ENCODE measurements around the gene UBA6.

Gene UBA6

DNA sequence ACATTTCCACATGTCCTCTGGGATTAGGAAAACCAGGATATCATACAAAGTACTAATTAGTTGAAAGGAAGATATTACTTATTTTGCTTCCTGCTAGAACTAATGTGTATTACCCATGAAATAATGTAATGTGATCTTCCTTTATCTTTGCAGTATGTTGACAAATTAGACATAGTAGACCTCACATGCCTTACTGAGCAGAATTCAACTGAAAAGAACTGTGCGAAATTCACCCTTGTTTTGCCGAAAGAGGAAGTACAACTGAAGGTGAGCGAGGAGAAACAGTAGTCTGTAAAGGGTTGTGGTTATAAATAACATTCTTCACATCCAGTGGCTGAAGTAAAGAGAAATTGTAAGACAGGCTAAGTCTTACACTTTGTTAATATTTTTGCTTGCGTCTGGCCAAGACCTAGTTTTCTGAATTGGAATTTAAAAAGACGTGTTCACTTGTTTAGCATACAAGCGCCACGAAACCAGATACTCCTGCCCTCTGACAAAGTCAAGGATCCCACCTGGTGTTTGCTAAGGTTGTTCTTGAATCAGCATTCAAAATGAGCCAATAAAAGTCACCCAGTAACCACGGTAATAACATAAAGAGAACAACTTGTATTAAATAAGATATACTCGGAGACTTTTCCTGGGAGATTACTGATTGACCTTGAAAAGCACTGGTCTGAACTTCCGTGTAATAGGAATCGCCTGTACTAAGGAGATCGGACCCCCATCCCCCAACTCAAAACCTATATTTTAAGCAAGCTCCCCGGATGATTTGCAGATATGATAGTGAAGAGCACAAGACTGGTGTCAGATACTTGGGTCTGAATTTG, 125.5 kb downstream of the UBA6 start:
- DNase-seq, result peak in 1 of 5 donors; percentile 7

DNA sequence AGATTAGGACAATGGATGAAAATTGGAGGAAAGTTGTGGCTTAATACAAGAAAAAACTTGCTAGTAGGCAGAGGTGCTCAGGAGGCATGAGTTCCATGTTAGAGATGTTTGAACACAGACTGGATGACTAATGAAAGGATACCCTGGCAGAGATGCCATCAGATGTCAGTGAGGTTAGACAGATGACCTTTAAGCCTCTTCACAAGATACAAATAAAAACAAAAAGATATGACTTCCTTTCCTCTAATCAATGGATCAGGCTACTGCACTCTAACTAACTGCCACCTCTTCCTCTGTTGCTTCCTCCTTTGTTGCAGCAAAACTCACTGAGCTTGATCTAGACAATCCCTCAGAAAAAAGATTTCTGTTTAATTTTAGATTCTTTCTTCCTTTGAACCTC, 127.8 kb downstream of the UBA6 start:
- DNase-seq, result no peak

DNA sequence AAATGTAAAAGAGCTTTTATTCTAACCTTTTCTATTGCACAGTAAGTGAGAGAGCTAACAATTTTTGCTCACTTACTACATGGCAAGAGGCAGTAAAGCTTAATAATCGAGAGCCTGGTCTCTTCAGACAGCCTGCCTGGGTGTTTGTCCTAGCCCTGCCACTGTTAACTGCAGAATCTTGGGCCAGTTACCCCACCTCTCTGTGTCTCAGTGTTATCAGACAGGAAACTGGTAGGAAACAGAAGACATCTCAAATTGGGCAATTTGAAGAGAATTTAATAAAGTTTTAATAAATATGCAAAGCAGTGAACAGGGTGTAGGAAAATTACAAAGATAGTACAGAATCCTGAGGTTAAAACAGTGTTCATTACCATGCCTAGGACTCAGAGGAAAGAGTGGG, 129.0 kb downstream of the UBA6 start:
- DNase-seq, result no peak

DNA sequence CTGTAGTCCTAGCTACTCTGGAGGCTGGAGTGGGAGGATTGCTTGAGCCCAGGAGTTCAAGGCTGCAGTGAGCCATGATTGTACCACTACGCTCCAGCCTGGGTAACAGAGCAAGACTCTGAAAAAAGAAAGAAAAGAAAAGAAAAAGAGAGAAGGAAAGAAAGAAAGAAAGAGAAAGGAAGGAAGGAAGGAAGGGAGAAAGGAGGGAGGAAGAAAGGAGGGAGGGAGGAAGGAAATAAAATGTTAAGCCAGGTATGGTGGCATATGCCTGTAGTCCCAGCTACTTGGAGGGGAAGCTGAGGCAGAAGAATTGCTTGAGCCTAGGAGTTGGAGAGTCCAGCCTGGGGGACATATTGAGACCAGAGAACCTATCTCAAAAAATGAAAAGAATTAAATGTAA, 130.4 kb downstream of the UBA6 start:
- no peak for DNase-seq

DNA sequence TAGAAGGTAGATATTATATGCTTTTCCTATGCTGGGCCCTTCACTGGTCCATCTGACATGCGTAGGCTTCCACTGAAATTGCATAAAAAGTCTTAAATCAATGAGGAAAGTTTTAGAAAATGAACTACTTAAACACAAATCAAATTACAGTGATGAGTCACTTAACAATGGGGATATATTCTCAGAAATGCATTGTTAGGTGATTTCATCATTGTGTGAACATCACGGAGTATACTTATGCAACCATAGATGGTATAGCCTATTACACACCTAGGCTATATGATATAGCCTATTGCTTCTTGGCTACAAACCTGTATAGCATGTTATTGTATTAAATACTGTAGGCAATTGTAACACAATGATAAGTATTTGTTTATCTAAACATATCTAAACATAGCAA, 132.1 kb downstream of the UBA6 start:
- no peak for DNase-seq

DNA sequence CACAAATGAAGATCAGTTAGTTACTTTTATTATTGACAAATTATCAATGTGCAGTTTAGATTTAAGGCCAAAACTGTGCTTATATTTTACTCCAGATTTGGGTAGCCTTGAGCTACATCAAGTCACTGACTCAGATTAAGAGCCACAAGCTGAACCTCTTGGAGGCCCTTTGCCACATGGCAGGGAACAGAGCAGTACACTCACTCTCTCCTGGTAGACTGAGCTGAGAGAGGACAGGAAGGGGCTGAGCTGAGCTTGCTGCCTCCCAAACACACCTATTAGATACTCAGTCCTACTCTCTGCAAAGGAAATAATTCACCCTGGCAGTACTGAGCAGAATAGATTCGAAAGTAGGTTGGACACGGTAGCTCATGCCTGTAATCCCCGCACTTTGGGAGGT, 134.6 kb downstream of the UBA6 start:
- peak in 1 of 5 donors; percentile 4 for DNase-seq

DNA sequence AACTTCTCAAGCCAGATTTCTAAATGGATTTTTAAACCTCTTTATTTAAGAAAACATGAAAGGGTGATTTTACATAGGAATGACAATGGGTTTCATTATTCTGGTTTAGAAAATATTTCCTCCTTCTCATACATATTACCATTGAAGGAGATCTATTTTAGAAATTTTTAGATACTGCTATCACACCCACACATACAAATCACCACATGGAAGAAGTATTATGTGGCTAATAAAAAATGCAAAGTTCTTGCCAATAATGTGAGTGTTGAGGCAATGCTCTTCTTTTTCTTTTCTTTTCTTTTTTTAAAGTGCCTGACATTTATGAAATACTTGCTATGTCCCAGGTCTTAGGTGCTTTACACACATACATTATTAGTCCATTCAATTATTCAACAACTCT, 135.7 kb downstream of the UBA6 start:
- DNase-seq, result no peak

Measured in T-helper 1 cell (primary cell).